Activated CD4-positive, CD25-positive, alpha-beta regulatory T cell (primary cell): Measurements from ENCODE around the gene RPS6KB2.
A peak's percentile ranks its signal among the peaks of the same experiment; 100 is the strongest.
"Not testable (repeated sequence)": the region's sequence is repeated elsewhere in the genome, so short reads cannot be mapped to it uniquely, and the experiment has no call there.

ENCODE experiments used
- DNase-seq, 4 experiments: peaks; one replicate each; lab custom pipeline; 2025; lab: John Stamatoyannopoulos, UW

RPS6KB2 gene

DNA sequence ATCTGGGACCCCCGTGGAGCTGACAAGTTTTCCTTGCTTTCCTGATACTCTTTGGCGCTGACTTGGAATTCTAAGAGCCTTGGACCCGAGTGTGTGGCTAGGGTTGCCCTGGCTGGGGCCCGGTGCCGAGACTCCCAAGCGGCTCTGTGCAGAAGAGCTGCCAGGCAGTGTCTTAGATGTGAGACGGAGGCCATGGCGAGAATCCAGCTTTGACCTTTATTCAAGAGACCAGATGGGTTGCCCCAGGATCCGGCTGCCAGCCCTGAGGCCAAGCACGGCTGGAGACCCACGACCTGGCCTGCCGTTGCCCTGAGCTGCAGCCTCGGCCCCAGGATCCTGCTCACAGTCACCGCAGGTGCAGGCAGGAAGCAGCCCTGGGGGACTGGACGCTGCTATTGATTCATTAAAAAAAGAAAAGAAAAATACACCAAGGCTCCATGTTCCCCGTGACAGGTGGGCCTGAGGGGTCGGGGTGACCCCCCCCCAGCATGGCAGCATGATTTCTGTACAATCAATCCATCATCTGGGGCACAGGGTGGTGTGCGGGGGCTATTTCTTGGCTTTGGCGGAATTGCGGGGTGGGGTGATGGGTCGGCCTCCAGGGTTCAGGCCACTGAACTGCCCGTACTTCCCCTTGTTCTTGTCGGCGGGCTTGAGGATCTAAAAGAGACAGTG lies 30.2 kb upstream of the RPS6KB2 start:
- DNase-seq: no peak

GRCh38 chr11:67398661-67399563 lies 29.4 kb upstream of the RPS6KB2 start:
- DNase-seq: no peak

GRCh38 chr11:67400251-67400941 lies 27.9 kb upstream of the RPS6KB2 start:
- DNase-seq: no peak

DNA sequence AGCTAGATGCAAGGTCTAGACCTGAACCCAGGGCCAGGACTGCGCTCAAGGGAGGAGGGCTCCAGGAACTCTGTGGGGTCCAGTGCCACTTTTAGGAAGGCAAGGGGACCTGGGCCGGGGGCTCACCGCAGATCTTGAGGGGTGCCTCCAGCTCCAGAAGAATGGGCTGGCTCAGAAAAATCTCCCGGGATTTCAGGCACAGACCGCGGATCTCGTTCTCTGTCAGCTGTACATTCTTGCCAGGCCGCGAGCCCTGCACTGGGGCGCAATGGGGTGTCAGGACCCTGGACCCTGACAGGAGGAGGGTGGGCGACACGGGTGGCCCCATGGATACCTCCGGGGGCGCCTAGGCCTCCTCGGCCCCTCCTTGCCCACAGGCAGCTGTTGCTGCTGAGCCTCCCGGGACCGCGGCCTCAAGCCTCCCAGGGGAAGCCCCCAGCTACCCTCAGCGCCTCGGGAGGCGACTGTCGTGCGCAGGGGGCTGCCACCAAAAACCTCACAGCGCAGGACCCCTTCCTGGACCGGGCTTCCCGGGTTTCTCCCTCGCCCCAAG lies 27.3 kb upstream of the RPS6KB2 start:
- DNase-seq: no peak

DNA sequence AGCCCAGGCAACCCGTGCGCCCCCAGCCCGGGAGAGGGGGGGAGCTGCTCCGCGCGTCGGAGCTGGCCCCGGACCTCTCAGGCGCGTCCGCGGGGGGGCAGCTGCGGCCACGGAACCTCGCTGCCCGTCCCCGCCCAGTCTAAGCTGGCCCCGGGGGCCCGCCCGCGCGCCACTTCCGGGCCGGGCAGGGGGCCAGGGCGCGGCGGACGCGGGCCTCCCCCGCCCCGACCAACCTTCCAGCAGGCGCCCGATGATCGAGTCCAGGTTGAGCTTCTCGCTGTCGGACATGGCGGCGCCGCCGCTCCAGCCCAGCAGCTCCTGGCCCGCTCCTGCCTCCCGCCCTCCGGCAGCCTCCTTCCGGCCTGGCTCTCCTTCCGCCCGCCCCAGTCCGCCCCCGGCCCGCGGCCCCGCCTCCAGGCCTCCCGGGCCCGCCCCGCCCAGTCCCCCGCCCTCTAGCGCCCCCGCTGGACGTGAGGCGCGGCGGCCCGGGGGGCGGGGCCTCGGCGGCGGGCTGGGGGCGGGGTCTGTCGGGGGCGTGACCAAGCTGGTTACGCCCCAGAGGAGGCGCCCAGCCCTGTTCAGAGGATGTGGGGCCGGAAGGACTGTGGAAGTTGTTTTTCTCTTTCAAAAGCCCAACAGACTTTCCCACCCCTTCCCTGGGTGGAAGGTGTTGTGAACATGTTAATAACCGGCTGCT lies 26.7 kb upstream of the RPS6KB2 start, which contains the start of gene PPP1CA:
TSS of gene PPP1CA (minus strand) at position 364 of the 697 bp plus-strand sequence. CDS start at position 288, 76 bp downstream.
- peak; percentile 85 to 92 (median 90) for DNase-seq

GRCh38 chr11:67402192-67402839 lies 26.0 kb upstream of the RPS6KB2 start:
- DNase-seq: not testable (repeated sequence)

- not testable (repeated sequence) for DNase-seq
Measured at GRCh38 chr11:67403085-67403484, 25.2 kb upstream of the RPS6KB2 start.

GRCh38 chr11:67404515-67405195 lies 23.6 kb upstream of the RPS6KB2 start:
- DNase-seq: peak in 1 of 4 experiments; percentile 35

DNA sequence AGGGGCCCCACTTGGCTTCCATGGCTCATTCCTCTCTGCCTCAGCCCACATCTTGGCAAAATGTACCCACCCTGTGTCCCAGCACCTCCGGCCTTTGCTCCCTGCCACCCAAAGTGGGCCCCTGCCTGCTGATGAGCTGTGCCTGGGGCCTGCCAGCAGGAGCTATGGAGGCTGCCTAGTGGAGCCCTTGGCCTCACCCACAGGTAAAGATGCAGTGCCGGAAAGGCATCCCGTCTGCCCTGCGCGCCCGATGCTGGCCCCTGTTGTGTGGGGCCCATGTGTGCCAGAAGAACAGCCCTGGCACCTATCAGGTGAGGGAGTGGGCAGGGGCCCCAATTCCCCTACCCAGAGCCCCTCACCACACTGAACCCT lies 23.1 kb upstream of the RPS6KB2 start:
- peak in 1 of 4 experiments; percentile 27 for DNase-seq

- no peak for DNase-seq
Measured at GRCh38 chr11:67405688-67406339, 22.5 kb upstream of the RPS6KB2 start.

GRCh38 chr11:67406420-67406968 lies 21.8 kb upstream of the RPS6KB2 start:
- no peak for DNase-seq

GRCh38 chr11:67406969-67407687 lies 21.2 kb upstream of the RPS6KB2 start:
- no peak for DNase-seq

DNA sequence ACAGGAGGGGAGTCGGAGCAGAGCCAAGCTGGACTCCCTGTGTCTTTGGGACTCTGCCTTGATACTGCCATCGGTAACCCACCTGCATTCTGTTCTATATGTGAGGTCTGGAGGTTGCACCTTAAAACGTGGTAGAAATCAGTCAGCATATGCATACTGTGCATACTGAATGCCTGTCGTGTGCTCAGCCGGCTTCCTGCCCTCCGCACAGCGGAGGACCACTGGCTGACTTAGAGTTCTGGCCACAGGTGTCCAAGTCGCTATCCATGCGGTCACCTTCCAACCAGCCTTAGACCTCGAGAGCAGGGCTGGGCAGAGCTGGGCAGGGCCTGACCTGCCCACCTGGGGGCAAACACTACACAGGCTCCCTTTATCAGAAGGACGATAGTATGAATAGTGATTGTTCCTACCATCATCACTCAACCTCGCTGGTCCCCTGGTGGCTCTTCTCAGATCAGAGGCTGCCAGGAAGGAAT lies 20.6 kb upstream of the RPS6KB2 start:
- DNase-seq: no peak

- no peak for DNase-seq
Measured at GRCh38 chr11:67408437-67409200, 19.7 kb upstream of the RPS6KB2 start.

- peak in 2 of 4 experiments; percentile 67 to 68 for DNase-seq
Measured at GRCh38 chr11:67409261-67409666, 19.0 kb upstream of the RPS6KB2 start.

DNA sequence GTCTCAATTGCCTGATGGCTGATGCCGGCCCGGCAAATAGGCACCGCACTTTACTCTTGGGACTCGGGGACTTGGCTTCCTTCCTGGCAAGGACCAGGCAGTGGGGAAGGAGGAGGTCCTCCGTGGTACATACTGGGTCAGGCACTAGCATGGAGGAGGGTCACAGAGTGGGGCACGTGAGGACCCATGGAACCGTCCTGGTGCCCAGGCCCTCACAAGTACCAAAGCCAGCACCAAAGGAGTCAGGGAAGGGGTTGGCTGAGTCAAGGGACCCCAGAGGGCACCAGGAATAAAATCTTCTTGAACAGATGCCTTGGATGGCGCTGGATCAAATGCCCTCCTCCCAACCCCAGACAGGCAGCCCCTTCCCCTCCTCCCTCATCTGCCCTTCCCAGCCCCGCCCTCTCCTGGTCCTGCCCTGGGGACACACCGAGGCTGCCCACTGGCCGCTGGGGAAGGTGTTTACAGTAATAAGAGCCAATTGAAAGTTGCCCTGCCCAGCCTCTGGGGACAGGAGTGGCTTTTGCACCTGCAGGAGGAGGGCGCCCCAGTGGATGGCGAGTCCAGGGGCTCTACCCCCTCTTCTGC lies 18.4 kb upstream of the RPS6KB2 start:
- no peak for DNase-seq

DNA sequence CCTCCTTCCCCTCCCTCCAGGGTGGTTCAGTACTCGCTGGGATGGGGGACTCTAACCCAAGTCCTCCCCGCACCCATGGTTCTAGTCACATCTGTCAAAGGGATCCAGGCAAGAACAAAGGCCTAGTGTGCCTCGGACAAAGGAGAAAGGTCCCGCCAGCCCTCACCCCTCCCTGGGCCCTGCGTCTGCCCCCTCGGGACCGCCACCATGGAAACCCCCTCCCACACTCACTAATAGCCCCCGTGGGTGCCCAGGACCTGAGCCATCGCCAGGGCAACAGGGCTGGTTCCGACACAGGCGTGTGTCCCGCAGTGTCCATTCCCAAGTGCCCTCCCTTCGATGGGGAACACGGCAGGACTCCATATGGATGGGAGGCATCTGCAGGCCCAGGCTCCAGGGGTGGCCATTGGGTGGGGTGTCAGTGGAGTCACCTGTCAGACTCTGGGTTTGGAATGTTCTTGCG lies 17.9 kb upstream of the RPS6KB2 start:
- DNase-seq: no peak
